Measurements from ENCODE around the gene LRP5.

GRCh38 chr11:68343761-68344256 lies 31.4 kb downstream of the LRP5 start:
- TF ChIP-seq CTCF (IDR thresholded peaks at IDR 0.05; ENCODE audit: insufficient read depth, low read depth, low read length) (no peak), EZH2 (IDR thresholded peaks at IDR 0.05; ENCODE audit: insufficient read depth, low read length) (no peak)

Measured in astrocyte (in vitro differentiated cells and primary cell).